ENCODE results near the gene KIAA1217. TPM values are rescaled to one million over a fixed set of nuclear protein-coding genes. Genes with fewer than 3 reads are reported as not detected.

KIAA1217 gene
- polyA plus RNA-seq, 1 of the 3 experiments (the other 2 are of a cell fraction) = 7.2 TPM

DNA sequence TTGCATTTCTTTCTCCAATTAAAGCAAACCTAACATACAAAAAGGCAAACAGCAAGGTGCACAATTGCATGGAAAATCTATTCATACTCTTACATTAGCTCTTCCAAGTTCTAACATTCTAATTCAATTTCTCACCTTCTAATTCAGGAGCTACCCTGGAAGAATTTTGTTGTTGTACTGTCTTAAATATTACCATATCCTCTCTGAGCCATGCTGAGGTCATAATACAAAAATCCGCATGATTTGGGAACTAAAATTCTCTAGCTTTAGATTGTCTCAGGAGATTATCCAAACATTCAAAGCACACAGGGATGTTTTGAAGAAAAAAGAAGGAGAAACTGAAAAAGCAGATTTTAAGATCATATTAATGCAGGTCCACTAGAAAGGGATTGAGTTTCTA lies 229.9 kb downstream of the KIAA1217 start:
- H3K79me2 ChIP-seq (ENCODE audit: insufficient read depth) = no peaks in the 10 kb centered on the region
- H2AFZ ChIP-seq (ENCODE audit: low read depth) = no peak overlapping the region; the same call in 1 of the 2 replicates
- no peaks in the 10 kb centered on the region for H4K20me1 ChIP-seq (ENCODE audit: insufficient read depth)
- DNase-seq = no peak
- no peak overlapping the region for H3K4me3 ChIP-seq (ENCODE audit: low read depth in 2 of 2, low read length in 1 of 2)
- 30% methylated on average over 1 of the region's 1 CpG for WGBS (ENCODE audit: low lambda C conversion rate)
- H3F3A ChIP-seq (replicated peaks; ENCODE audit: insufficient read depth) = peaks cover 10% of the 10 kb centered on the region
- peaks cover 0 to 15% of the 10 kb centered on the region in 2 experiments for H3K4me1 ChIP-seq (ENCODE audit: control insufficient read depth in 1 of 2, insufficient read depth in 2 of 2, low read depth in 1 of 2, low read length in 1 of 2)
- no peaks in the 10 kb centered on the region for H3K9me3 ChIP-seq
- H3K9me2 ChIP-seq = no peaks in the 10 kb centered on the region
- H3K27ac ChIP-seq (ENCODE audit: low read depth in 2 of 2, low read length in 1 of 2) = peak overlapping the region in 1 of 2 experiments; percentile 76; a peak in 3 of 4 replicates
- H3K9ac ChIP-seq = peak overlapping the region; percentile 32; the same call in 1 of the 2 replicates
- peak; percentile 28; the same call in 1 of the 2 replicates for TF ChIP-seq TCF12 (IDR thresholded peaks at IDR 0.05)
- TF ChIP-seq FOSL2 (IDR thresholded peaks at IDR 0.05; ENCODE audit: borderline replicate concordance, low read depth) = 0 out of 2 replicates have a peak, but pooled peaks have one; percentile 10
- no peak for TF ChIP-seq EP300 (IDR thresholded peaks at IDR 0.05; ENCODE audit: borderline replicate concordance in 1 of 2, low read depth in 1 of 2, low read length in 1 of 2)
- TF ChIP-seq JUND (IDR thresholded peaks at IDR 0.05) = peak; percentile 37; the same call in 1 of the 2 replicates
- CTCF ChIA-PET = interaction anchor here (0.8 kb wide), 1 partner anchor 22 kb away, joined by 3 read pairs; no protein-coding TSS in a partner anchor
- H3K4me2 ChIP-seq = 0 out of 2 replicates have a peak overlapping the region, but pooled peaks have one; percentile 23
- H3K36me3 ChIP-seq (replicated peaks in 1 of 2; ENCODE audit: control insufficient read depth in 1 of 2, insufficient read depth in 2 of 2, low read length in 1 of 2) = no peaks in the 10 kb centered on the region
- H3K27me3 ChIP-seq (ENCODE audit: insufficient read depth) = no peaks in the 10 kb centered on the region
- POLR2A ChIA-PET = no interaction called here

DNA sequence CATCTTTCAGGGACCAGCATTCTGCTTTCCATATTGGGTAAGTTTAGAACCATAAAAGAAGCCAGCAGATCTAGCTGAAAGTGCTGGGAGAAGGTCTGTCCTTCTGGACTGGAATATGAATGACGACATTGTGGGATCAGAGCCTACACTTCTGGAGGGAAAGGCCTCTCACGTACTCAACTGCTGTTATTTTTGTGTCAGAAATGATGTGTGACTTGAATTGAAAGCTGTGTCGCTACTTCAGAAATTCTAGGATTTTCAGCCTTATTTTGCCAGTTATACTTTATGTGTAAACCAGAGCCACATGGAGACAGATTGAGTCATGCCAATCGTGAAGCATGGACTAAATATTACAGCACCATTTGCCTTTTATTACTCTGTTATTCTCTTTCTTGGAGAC lies 231.0 kb downstream of the KIAA1217 start:
- 85% methylated on average over 4 of the region's 4 CpGs for WGBS (ENCODE audit: low lambda C conversion rate)

More for the DNA sequence above, 231.0 kb downstream of the KIAA1217 start:
- no peaks in the 10 kb centered on the region for H3K79me2 ChIP-seq (ENCODE audit: insufficient read depth)
- H3K9ac ChIP-seq = no peak overlapping the region
- no peak overlapping the region for H2AFZ ChIP-seq (ENCODE audit: low read depth)
- H3K9me3 ChIP-seq = no peaks in the 10 kb centered on the region
- CTCF ChIA-PET = interaction anchor here (1.3 to 1.4 kb wide), 2 partner anchors 57 to 63 kb away, joined by 3 to 4 read pairs; no protein-coding TSS in a partner anchor
- H3K9me2 ChIP-seq = no peaks in the 10 kb centered on the region
- peak overlapping the region in 1 of 2 experiments; percentile 76; a peak in 2 of 4 replicates for H3K27ac ChIP-seq (ENCODE audit: low read depth in 2 of 2, low read length in 1 of 2)
- H3K36me3 ChIP-seq (replicated peaks in 1 of 2; ENCODE audit: control insufficient read depth in 1 of 2, insufficient read depth in 2 of 2, low read length in 1 of 2) = no peaks in the 10 kb centered on the region
- H3K4me2 ChIP-seq = no peak overlapping the region
- TF ChIP-seq FOXJ3 (CRISPR knock-in tag; IDR thresholded peaks at IDR 0.05) = no peak
- TF ChIP-seq POLR2AphosphoS5 (IDR thresholded peaks at IDR 0.05; ENCODE audit: low read depth, low read length) = no peak
- TF ChIP-seq, protein P1, sequence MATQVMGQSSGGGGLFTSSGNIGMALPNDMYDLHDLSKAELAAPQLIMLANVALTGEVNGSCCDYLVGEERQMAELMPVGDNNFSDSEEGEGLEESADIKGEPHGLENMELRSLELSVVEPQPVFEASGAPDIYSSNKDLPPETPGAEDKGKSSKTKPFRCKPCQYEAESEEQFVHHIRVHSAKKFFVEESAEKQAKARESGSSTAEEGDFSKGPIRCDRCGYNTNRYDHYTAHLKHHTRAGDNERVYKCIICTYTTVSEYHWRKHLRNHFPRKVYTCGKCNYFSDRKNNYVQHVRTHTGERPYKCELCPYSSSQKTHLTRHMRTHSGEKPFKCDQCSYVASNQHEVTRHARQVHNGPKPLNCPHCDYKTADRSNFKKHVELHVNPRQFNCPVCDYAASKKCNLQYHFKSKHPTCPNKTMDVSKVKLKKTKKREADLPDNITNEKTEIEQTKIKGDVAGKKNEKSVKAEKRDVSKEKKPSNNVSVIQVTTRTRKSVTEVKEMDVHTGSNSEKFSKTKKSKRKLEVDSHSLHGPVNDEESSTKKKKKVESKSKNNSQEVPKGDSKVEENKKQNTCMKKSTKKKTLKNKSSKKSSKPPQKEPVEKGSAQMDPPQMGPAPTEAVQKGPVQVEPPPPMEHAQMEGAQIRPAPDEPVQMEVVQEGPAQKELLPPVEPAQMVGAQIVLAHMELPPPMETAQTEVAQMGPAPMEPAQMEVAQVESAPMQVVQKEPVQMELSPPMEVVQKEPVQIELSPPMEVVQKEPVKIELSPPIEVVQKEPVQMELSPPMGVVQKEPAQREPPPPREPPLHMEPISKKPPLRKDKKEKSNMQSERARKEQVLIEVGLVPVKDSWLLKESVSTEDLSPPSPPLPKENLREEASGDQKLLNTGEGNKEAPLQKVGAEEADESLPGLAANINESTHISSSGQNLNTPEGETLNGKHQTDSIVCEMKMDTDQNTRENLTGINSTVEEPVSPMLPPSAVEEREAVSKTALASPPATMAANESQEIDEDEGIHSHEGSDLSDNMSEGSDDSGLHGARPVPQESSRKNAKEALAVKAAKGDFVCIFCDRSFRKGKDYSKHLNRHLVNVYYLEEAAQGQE (IDR thresholded peaks at IDR 0.05; ENCODE audit: low read depth, low read length) = no peak
- no peak for TF ChIP-seq TEAD4 (IDR thresholded peaks at IDR 0.05; ENCODE audit: borderline replicate concordance, insufficient read depth)
- TF ChIP-seq RCOR1 (IDR thresholded peaks at IDR 0.05; ENCODE audit: low read length) = no peak
- TF ChIP-seq, protein P2, sequence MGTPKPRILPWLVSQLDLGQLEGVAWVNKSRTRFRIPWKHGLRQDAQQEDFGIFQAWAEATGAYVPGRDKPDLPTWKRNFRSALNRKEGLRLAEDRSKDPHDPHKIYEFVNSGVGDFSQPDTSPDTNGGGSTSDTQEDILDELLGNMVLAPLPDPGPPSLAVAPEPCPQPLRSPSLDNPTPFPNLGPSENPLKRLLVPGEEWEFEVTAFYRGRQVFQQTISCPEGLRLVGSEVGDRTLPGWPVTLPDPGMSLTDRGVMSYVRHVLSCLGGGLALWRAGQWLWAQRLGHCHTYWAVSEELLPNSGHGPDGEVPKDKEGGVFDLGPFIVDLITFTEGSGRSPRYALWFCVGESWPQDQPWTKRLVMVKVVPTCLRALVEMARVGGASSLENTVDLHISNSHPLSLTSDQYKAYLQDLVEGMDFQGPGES (IDR thresholded peaks at IDR 0.05; ENCODE audit: low read depth, low read length) = no peak
- no peak for TF ChIP-seq SMC3 (IDR thresholded peaks at IDR 0.05; ENCODE audit: low read depth, low read length)
- no peak for TF ChIP-seq RXRA (IDR thresholded peaks at IDR 0.05; ENCODE audit: borderline replicate concordance, low read depth)
- TF ChIP-seq MEF2A (IDR thresholded peaks at IDR 0.05; ENCODE audit: borderline replicate concordance, low read depth) = no peak
- TF ChIP-seq NRF1 (IDR thresholded peaks at IDR 0.05; ENCODE audit: low read depth, low read length) = no peak
- no peak for TF ChIP-seq CHD2 (IDR thresholded peaks at IDR 0.05; ENCODE audit: low read length, partially characterized antibody)
- TF ChIP-seq, protein P3, sequence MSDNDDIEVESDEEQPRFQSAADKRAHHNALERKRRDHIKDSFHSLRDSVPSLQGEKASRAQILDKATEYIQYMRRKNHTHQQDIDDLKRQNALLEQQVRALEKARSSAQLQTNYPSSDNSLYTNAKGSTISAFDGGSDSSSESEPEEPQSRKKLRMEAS (IDR thresholded peaks at IDR 0.05; ENCODE audit: low read depth) = no peak
- TF ChIP-seq EZH2phosphoT487 (IDR thresholded peaks at IDR 0.05; ENCODE audit: borderline replicate concordance, low read depth) = no peak
- peaks cover 20% of the 10 kb centered on the region for H3F3A ChIP-seq (replicated peaks; ENCODE audit: insufficient read depth)
- H3K4me3 ChIP-seq (ENCODE audit: low read depth in 2 of 2, low read length in 1 of 2) = no peak overlapping the region
- no peak for DNase-seq
- no peaks in the 10 kb centered on the region for H4K20me1 ChIP-seq (ENCODE audit: insufficient read depth)
- no peaks in the 10 kb centered on the region for H3K27me3 ChIP-seq (ENCODE audit: insufficient read depth)
- H3K4me1 ChIP-seq (ENCODE audit: control insufficient read depth in 1 of 2, insufficient read depth in 2 of 2, low read depth in 1 of 2, low read length in 1 of 2) = peaks cover 0 to 19% of the 10 kb centered on the region in 2 experiments
- POLR2A ChIA-PET = no interaction called here
